H1 (cell line): Measurements from ENCODE around the gene CAPN10. TPM values are rescaled to one million over a fixed set of nuclear protein-coding genes. Genes with fewer than 3 reads are reported as not detected.

Source experiments
- CHD2 ChIP-seq: IDR thresholded peaks from 2 replicates; pipeline ENCODE4 v1.6.1; 2012; ENCODE audit warnings: low read length, improper control_type of control experiment
- SRF ChIP-seq: IDR thresholded peaks from 2 replicates; pipeline ENCODE4 v1.6.1; 2011; ENCODE audit warnings: mild to moderate bottlenecking, low read depth, low read length, moderate library complexity
- polyA plus RNA-seq, 7 experiments: library from polyadenylated mRNA; depleted of rRNA in 3 of 7; stranded (reverse) in 5 of 7; unstranded in 2 of 7; fragments of >200 nt in 5 of 7; fragments of 200-250 nt in 2 of 7; gene quantifications; 1 replicate in 5 of 7; 2 replicates in 1 of 7; 4 replicates in 1 of 7; pipeline versions ENCODE4 v1.2.1 to v1.2.3, GENCODE V29; 2011 to 2013; ENCODE audit warnings: missing spikeins in 2 of 7, mixed read lengths in 2 of 7
- total RNA-seq: library from RNA; stranded (reverse); fragmentation: NEBNext Ultra II Directional; extraction: Animal tissue kit (Norgen Biotek cat#: 25700); gene quantifications from 2 replicates; pipeline ENCODE4 v1.2.1, GENCODE V29; 2021
- TF ChIP-seq, protein P1 (sequence below): IDR thresholded peaks from 2 replicates; pipeline ENCODE4 v1.6.1; 2012; ENCODE audit warnings: low read length, inconsistent platforms

Gene CAPN10
- total and polyA plus RNA-seq, 2 of the 8 experiments (the other 6 are each of a cell fraction or from before 2014, with no cell fraction given), result 30.7 to 39.8 TPM

DNA sequence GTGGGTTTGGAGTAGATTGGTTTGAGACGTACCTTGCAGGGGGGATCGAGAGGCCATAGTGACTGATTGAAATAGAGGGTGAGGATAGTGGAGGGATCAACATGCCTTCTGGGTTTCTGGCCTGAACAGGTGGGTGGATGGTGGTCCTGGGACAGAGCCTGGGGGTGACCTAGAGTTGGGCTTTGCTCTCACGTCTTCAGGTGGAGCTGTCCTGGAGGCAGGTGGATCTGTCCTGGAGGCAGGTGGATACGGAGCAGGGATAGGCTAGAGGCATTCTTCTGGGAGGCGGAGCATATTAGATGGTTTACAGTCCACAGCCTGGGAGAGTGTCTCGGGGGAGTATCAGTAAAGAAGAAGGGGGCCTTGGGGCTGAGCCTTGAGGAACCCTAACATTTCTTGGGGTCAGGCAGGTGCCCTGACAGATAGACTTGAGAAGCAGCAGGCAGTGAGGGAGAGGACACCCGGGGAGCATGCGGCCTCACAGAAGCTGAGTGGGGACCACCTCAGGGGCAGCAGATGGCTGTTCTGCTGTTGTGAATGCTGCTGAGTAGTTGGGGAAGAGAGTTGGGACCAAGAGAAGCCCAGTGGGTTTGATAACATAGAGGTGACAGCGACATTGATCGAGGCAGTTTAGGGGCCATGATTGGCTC, 1.6 kb downstream of the CAPN10 start (continued):
- TF ChIP-seq, protein P1, sequence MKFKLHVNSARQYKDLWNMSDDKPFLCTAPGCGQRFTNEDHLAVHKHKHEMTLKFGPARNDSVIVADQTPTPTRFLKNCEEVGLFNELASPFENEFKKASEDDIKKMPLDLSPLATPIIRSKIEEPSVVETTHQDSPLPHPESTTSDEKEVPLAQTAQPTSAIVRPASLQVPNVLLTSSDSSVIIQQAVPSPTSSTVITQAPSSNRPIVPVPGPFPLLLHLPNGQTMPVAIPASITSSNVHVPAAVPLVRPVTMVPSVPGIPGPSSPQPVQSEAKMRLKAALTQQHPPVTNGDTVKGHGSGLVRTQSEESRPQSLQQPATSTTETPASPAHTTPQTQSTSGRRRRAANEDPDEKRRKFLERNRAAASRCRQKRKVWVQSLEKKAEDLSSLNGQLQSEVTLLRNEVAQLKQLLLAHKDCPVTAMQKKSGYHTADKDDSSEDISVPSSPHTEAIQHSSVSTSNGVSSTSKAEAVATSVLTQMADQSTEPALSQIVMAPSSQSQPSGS, result no peak
- TF ChIP-seq CHD2 (no peak), SRF (no peak)
